NCI-H446 (cell line): ENCODE measurements around the gene CA5B.
A peak's percentile ranks its signal among the peaks of the same experiment; 100 is the strongest.
"Not testable (repeated sequence)": the region's sequence is repeated elsewhere in the genome, so short reads cannot be mapped to it uniquely, and the experiment has no call there.

Experiments
- DNase-seq, 2 experiments: peaks; one replicate each; lab custom pipeline; 2025; lab: John Stamatoyannopoulos, UW

CA5B gene

GRCh38 chrX:15737959-15738902 is at the start of gene CA5B:
TSS of gene CA5B (plus strand) at chrX:15738270. CDS start at chrX:15750024, 11,754 bp downstream.
- DNase-seq, result no peak

DNA sequence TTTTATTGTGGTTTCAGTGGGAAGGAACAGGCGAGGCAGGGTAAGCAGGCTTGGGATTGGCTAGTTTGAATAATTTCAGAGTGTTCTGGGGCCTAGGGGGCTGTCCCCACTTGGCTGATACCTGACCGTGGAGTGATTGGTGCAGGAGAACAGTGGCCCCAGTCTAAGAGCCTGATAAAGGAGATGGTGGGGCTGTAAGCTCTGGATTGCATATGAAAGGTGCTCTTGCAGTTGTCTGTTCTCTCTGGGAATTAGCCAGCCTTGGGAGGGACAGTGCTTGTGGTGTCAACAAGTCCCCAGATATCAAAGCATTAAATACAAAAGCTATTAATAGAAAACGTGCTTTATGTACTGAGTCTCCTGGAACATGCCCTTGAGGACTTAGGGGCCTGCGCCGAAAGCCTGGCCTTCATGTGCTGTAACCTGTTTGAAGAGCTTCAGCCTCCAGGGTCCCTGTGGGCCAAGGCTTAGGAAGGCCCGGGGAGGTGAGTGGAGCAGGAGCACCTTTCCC is 43.1 kb upstream of the CA5B start:
- no peak for DNase-seq

DNA sequence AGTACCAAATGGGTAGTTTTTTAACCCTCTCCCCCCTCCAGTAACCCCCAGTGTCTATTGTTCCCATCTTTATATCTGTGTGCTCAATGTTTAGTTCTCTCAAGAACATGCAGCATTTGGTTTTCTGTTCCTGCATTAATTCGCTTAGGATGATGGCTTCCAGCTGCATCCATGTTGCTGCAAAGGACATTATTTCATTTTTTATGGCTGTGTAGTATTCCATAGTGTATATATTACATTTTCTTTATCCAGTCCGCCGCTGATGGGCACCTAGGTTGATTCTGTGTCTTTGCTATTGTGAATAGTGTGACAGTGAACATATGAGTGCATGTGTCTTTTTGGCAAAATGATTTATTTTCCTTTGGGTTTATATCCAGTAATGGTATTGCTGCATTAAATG is 41.6 kb upstream of the CA5B start:
- no peak for DNase-seq

GRCh38 chrX:15702488-15703371 is 35.3 kb upstream of the CA5B start:
- DNase-seq, result no peak

DNA sequence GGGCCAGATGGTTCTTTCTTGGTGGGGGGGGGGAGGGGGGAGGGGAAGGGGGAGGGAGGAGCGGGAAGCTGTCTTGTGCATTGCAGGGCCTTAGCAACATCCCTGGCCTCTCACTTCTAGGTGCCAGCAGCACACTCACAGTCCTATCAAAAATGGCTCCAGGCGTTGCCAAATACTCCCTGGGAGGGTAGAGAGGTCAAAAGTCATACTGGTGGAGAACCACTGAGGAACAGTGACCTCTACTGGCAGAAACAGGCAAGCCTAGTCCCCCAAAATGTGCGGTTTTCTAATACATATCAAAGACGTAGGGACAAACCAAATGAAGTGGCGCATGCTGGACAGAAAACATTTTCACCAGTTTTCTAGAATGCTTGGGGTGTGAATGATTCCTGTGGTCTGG is 34.3 kb upstream of the CA5B start:
- not testable (repeated sequence) for DNase-seq

DNA sequence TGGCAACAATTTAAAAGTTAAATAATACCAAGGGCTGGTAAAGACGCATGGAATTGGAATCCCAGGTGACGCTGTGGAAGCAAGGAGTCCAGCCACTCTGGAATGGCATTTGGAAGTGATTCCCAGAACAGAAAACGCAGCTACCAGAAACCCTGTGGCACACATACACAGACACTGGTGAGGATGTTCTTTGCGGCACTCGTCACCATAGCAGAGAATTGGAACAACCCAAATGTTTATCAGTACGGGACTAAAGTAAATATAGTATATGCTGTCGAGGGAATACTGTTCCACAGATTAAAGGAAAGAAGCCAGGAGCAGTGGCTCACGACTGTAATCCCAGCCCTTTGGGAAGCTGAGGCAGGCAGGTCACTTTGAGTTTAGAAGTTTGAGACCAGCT is 33.8 kb upstream of the CA5B start:
- not testable (repeated sequence) for DNase-seq

DNA sequence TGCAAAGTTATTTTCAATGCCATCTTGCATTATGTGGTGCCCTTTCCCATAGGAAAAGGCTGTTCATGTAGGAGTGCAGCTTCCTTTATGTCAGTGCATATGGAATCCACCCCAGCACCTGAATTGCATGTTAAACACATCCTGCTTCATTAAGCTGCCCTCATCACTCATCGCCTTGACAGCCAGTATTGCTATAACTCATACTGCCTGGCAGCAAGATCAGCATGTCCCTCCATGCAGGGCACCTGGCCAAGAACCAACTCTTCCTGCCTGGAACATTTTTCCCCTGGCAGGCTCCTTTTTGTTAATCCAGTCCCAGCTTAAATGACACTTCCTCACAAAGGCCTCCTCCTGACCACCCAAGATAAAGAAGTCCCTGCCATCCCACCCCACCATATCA is 23.5 kb upstream of the CA5B start:
- DNase-seq, result peak; percentile 66 to 86

DNA sequence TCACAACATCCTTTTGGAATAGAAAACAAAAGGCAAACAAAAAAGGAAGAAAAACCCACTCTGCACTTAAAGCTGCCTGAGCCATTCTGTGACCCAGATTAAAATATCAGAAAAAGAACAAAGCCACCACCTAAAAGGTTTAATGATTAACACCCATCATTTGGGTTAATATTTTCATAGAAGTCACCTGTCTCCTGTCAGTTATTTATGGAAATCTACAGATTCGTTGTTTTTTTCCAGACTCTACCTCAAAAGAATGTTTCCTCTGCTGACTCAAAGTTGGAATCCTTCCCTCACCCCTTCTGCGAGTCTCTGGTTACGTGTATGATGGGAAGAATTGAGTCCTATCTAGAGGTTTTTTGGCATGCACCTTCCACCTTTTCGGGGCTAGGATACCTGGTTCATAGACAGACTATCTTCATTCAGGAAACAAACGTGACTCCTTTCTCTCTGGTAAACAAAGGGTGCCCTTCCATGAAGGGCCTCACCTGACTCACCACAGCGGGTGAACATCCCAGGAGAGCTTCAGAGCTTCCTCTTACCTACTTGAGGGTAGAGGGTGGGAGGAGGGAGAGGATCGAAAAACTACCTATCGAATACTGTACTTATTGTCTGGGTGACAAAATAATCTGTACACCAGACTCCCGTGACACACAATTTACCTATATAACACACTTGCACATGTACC is 19.6 kb upstream of the CA5B start:
- no peak for DNase-seq

- no peak for DNase-seq
Observed at GRCh38 chrX:15719324-15719968, 18.6 kb upstream of the CA5B start.

DNA sequence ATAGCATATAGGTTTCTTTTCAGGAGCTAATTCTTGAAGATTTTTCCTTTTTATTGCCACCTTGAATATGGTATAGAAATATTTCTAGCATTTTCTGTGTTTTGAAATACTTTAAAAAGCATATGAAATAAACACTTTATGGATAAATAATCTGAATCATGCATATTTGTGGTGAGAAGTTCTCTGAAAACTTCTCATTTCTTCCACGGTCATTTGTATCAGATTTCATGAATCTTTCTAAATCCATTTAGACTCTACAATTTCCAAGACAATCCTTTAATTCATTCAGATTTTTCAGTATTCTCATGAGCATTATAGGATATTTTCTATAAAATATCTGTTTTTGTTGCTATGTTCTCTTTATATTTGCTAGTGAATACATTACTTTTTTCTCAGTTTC is 16.2 kb upstream of the CA5B start:
- no peak for DNase-seq

DNA sequence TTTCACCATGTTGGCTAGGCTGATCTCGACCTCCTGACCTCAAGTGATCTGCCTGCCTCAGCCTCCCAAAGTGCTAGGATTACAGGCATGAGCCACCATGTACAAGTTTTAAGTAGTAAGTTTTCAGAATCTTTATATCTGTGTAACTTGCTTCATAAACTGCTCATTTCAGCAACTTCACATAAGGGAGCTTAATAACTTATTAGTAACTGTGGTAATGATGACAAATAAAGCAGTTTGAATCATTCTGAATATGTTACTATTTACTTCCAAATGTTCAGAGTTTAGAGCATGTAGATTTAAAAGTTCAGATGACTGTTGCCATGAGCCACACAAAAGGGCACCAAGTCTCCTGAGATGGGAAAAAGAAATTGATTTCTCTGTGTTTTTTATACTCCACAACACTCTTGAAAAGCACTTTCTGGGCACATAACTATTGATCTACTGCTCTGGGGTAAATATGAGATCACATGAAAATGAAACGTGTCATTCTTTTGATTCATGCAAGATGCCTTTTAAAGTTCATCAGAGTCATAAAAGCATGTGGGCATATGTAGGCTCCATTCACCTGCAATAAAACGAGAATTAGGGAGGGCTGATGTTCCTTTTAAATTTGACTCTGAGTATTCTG is 14.1 kb upstream of the CA5B start:
- DNase-seq, result no peak

- DNase-seq, result no peak
Observed at GRCh38 chrX:15724911-15725310, 13.2 kb upstream of the CA5B start.

GRCh38 chrX:15731368-15731767 is 6.7 kb upstream of the CA5B start:
- DNase-seq, result not testable (repeated sequence)

- DNase-seq, result no peak
Observed at GRCh38 chrX:15737190-15737958, 696 bp upstream of the CA5B start.

DNA sequence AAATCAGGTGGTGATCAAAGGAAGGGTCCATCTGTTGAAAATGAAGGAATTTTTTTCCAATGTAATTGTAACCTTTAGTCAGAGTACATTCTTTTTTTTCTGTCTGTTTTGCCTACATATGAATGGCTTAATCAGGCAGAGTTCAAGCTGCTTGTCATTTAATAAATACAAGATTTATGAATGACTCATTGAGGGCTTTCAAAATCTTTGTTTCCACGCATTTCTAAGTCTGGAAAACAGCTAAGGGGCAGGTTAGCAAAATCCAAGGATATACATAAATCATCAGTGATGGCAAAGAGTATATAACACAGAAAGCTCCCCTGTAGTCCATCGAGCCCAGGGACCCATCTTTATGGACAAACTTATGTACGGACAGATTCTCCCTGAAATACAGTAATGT is 1.8 kb downstream of the CA5B start:
- DNase-seq, result no peak

DNA sequence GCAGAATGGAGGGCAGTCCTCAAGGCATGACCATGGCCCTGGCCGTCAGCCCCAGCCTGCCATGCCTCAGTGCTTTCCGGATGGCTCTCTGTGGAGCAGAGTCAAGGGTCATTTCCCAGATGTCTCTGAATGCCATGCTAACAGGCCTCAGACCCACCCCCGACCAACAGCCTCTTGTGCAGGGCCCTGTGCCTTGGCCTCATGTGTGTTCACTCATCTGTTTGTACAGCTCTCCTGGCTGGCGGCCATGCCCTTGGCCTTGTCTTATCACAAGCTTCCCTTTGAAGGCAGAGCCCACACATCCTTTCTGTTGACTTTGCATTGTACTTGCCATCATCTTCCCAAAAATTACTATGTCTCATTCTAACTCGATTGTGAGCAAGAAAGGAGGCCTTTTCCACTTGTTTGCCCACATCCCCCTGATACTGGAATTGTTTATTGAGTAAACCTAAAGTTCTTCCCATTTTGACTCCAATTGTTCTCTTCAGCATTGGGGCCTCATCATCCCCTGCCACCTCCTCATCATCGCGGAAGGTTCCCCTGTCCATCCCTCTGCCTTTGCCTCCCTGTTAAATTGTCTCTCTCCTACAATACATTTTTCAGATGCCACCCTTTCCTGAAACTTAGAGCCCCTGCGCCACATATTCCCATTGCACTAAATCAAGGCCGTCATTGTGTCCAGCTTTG is 6.3 kb downstream of the CA5B start:
- no peak for DNase-seq

- no peak for DNase-seq
Observed at GRCh38 chrX:15745179-15745578, 7.1 kb downstream of the CA5B start.

GRCh38 chrX:15746651-15747050 is 8.6 kb downstream of the CA5B start:
- DNase-seq, result not testable (repeated sequence)

DNA sequence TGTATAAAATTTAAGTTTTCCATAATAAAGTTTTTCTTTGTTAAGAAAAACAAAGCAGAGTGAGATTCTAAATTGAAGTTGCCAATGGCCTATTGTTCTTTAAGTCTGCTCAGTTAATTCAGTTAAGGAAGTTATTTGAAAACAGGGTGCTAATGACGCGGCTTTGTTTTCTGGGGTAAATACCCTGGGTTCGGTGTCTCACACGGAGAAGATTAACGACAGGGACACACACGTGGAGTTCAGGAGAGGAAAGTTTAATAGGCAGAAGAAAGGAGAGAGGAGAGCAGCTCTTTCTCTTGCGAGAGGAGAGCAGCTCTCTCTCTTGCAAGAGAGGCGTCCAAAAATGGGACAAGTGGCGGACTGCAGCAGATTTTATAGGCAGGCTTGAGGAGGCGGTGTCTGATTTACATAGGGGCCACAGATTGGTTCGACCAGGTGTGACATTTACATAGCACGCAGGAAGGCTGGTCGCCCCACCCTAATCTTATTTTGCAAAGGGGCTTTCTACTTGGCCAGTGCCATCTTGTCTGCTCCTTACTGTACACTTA is 9.6 kb downstream of the CA5B start:
- DNase-seq, result no peak
